NB4 (cell line): ENCODE measurements around the gene PF4V1.

Source experiments
- CTCF ChIP-seq: IDR thresholded peaks from one replicate; pipeline ENCODE4 v1.5.1; 2012; ENCODE audit warnings: low read depth, low read length
- POLR2A ChIP-seq: IDR thresholded peaks from 2 replicates; pipeline ENCODE4 v1.6.1; 2011; ENCODE audit warnings: mild to moderate bottlenecking; ENCODE audit not compliant: insufficient read length; ENCODE audit errors: extremely low read depth

- no peak for TF ChIP-seq CTCF
- no peak for TF ChIP-seq POLR2A
Measured at GRCh38 chr4:73828956-73829355, 24.1 kb upstream of the PF4V1 start.
